Transverse colon (tissue), 3 donors: ENCODE measurements around the gene GALNT2.

Source experiments
- EP300 ChIP-seq: sonication (generic); formaldehyde crosslinking; IDR thresholded peaks from one replicate; pipeline ENCODE4 v1.6.1; 2017; ENCODE audit warnings: antibody characterized with exemption, low read depth
- TF ChIP-seq, protein P1 (sequence below), 5 experiments: fragments of 200-600 bp in 3 of 5; fragments of 450-650 bp in 2 of 5; sonication (generic) in 3 of 5; IDR thresholded peaks; 1 replicate in 2 of 5; 2 replicates in 3 of 5; pipeline ENCODE4 v1.5.1; 2016 to 2017; ENCODE audit warnings: antibody characterized with exemption in 5 of 5, inconsistent platforms in 3 of 5, mild to moderate bottlenecking in 2 of 5, moderate library complexity in 1 of 5

DNA sequence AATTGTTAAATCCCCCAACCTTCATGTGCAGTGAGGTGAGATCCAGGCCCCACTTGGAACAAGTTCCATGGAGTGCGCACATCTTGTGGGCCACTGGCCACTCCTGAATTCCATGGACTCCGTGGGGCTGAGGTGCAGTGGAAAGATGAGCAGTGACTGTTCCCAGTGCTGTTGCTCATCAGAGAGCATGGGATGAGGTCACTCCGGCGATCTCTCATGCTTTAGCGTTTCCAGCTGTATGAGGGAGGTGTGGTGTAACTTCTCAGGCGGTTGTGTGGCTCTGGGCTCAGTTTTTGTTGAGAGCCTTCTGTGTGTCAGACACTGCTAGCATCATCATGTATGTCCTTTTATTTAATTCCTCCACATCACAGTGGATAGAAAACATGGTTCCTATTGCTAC is 96.2 kb downstream of the GALNT2 start:
- TF ChIP-seq EP300: no peak
- TF ChIP-seq, protein P1, sequence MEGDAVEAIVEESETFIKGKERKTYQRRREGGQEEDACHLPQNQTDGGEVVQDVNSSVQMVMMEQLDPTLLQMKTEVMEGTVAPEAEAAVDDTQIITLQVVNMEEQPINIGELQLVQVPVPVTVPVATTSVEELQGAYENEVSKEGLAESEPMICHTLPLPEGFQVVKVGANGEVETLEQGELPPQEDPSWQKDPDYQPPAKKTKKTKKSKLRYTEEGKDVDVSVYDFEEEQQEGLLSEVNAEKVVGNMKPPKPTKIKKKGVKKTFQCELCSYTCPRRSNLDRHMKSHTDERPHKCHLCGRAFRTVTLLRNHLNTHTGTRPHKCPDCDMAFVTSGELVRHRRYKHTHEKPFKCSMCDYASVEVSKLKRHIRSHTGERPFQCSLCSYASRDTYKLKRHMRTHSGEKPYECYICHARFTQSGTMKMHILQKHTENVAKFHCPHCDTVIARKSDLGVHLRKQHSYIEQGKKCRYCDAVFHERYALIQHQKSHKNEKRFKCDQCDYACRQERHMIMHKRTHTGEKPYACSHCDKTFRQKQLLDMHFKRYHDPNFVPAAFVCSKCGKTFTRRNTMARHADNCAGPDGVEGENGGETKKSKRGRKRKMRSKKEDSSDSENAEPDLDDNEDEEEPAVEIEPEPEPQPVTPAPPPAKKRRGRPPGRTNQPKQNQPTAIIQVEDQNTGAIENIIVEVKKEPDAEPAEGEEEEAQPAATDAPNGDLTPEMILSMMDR (IDR thresholded peaks at IDR 0.05): no peak
